CD4-positive, alpha-beta T cell treated with Interleukin-21 for 1 hour (primary cell): Measurements from ENCODE around the gene MIS12.

ENCODE experiments used
- DNase-seq: peaks from one replicate; pipeline ENCODE4 v3.0.0-alpha.2; 2020

The MIS12 gene

GRCh38 chr17:5536866-5537650, 50.7 kb downstream of the MIS12 start:
- DNase-seq, result no peak

- no peak for DNase-seq
Measured at GRCh38 chr17:5539286-5539685, 52.9 kb downstream of the MIS12 start.

GRCh38 chr17:5540321-5540720, 54.0 kb downstream of the MIS12 start:
- no peak for DNase-seq
